Urothelium cell line (cell line): ENCODE data around the gene TOR4A.
"Not testable (repeated sequence)": the region's sequence is repeated elsewhere in the genome, so short reads cannot be mapped to it uniquely, and the experiment has no call there.

Source experiments
- DNase-seq: peaks from one replicate; pipeline ENCODE4 v3.0.0; 2011; ENCODE audit warnings: low spot score, mixed read lengths
- FAIRE-seq: peaks from 2 replicates; lab custom pipeline; 2011; peaks lifted over from hg19 to GRCh38; lab: Jason Lieb, UNC

TOR4A gene

DNA sequence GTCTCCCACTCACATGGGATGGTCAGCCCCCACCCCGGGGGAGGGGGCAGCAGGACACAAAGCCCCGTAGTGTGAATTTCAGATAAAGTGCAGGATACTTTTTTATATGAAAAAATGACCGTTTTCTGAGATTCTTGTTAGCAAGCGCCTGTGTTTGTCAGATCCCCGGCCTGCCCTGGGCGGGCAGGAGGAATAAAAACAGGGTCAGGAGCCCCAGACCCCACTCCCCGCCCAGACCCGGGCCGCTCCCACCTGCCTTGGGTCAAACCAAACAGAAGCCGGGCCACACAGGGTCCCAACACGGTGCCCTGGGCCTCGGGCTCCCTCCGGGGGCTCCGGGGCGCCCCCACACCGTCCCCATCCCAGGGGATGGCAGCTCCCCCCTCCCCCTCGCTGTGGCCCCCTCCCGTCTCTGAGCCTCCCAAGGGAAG, 38.1 kb downstream of the TOR4A start:
- DNase-seq (no peak), FAIRE-seq (no peak)

DNA sequence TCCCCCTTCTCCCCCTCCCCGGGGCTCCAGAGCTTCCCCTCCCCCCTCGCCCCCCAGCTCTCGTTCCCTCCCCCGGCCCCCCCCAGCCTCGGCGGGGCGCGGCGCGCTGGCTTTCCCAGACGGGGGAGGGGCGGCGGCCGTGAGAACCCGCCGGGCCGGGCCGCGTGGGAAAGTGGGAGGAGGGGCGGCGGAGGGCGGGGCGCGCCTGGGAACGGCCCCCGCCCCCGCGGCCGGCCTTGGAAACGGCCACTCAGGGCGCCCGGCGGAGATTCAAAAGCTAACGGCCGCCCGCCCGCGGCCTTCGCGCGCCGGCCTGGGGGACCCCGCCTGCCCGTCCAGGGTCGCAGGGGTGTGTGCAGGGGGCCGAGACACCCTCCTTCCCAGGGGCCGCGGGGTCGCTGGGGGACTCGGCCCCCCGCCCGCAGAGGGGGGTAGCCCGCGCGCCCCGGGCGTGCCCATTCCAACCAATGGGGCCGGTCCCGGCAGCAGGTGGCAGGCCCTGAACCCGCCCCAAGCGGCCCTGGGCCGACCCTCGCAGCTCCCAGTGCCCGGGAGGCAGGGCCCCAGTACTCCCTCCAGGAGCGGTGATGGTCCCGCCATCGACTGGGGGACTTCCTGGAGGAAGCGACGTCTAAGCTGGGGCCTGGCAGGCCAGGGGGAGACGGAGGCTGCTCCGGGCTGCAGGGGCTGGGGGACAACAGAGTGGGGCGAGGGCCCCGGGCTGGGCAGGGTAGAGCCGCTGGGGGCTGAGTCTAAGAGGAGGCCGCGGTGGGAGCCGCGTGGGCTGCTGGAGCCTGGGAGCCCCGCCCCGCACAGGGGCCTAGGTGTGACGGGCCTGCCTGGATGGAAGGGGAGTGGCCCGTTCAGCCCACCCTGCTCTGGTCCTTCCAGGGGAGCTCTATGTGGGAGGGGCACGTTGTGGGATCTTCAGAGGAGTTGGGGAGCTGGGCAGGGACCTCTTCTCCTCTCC, 38.8 kb downstream of the TOR4A start:
- FAIRE-seq = no peak

DNA sequence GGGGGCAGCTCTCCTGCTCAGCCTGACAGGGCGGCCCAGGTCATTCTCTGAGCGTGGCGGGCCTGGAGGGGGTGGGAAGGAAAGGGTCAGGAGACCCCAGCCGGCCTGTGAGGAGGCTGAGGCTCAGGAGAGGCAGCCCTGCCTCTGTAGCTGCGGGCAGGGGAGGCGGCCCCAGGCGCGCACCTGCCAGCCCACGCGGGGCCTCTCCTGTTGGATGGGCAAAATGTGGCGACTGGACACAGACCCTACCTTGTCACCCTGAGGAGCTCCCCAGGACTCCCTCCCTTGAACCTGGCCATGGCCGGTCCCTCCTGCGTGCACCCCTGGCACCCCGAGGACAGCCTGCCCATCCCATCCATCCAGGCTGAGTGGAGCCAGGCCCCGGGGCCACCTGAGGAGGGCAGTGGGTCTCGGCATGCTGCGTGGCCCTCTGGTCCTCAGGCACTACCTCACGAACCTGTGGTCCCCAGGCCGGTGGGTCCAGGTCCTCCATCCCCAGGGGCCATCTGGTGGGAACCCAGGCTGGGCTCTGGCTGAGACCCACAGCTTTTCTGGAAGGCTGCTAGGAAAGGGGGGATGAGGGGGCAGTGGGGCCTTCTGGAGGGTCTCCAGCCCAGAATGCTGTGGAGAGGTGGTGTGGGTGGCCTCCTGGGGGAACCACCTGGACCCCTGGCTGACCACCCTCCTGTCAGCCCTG, 39.6 kb downstream of the TOR4A start:
- no peak for FAIRE-seq
- no peak for DNase-seq

More for the DNA sequence above, 38.8 kb downstream of the TOR4A start:
- DNase-seq = no peak

DNA sequence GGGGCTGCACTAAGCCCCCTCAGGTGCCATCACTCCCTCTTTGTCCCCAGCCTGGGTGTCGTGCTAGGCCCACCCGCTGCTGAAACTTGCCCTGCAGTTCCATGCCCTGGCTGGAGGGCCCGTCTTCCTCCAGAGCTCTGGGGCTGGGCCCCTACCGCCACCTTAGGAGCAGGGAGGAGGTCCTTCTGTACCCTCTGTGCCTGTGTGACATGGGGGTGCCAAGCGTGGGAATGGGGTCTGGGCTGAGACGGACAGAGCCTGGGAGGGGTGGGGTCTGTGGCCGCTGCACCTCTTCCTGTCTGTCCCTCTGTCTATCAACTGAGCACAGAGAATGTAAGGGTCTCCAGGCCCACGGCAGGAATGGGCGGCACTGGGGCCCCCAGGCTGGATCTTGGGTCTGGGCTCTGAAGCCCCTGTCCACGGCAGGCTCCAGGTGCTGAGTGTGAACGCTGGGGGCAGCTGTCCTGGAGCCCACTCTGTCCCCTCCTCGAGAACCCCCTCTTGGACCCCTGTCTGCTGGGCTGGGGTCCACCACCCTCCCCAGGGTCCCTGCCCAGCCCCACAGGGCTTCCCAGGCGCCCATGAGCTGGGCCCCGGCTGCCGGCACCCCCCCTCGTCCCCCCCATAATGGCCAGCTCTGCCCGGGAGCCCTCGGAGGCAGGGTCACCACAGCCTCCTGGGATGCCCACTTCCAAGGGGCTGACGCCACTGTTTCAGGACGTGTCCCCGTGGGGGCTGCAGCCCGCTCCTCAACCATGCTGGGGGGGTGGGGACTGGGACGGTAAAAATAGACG, 40.4 kb downstream of the TOR4A start:
- FAIRE-seq (no peak), DNase-seq (no peak)

DNA sequence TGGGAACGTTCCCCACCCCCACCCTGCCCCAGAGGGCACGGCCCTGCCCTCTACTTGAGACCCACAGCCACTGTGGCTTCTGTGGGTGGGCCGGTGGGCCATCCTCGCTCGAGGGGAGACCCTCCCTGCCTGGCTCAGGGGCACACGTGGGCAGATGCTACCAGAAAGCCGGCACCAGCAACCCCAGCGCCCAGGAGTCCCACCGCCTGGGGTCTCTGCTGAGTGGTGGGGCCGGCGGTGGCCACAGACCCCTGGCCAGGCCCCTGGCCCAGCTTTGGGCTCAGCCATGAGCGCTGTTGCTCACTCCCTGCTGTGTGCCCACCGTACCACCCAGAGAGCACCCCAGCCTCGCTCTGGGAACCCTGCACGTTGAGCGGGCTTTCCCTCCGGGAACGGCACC, 41.1 kb downstream of the TOR4A start:
- FAIRE-seq = no peak

DNA sequence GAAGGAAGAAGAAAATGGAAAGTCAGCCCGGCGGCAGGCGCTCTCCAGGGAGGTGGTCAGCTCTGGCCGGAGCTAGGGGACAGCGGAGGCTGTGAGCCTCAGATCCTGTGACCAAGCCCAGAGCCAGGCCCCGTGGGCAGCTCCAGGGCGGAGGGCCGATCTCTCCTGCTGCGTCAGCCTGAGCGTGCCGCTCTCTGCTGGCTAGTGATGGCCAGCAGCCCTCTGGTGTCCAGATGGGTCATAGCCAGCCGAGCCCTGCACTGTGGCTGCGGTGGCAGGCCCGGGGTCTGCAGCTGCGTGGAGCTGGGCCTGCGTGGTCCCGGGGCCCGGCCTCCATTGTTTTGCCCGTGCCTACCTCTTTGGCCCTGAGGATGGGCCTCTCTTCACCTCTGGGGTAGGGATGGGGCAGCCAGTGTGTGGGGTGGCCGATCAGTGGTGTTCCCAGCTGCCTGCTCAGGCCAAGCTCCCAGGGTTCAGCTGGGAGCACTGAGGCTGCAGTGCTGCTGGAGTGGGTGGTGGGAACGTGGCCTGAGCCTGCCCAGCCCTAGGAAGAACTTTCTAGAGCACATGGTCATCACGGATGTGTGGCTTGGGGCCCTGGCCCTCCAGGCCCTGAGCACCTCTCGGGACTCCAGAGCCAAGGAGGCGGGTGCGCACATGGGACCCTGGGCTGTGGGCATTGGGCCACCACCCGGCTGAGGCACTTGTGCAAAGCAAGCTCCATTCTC, 41.6 kb downstream of the TOR4A start:
- DNase-seq (peak; percentile 2), FAIRE-seq (no peak)

More for the DNA sequence above, 41.1 kb downstream of the TOR4A start:
- DNase-seq = no peak

DNA sequence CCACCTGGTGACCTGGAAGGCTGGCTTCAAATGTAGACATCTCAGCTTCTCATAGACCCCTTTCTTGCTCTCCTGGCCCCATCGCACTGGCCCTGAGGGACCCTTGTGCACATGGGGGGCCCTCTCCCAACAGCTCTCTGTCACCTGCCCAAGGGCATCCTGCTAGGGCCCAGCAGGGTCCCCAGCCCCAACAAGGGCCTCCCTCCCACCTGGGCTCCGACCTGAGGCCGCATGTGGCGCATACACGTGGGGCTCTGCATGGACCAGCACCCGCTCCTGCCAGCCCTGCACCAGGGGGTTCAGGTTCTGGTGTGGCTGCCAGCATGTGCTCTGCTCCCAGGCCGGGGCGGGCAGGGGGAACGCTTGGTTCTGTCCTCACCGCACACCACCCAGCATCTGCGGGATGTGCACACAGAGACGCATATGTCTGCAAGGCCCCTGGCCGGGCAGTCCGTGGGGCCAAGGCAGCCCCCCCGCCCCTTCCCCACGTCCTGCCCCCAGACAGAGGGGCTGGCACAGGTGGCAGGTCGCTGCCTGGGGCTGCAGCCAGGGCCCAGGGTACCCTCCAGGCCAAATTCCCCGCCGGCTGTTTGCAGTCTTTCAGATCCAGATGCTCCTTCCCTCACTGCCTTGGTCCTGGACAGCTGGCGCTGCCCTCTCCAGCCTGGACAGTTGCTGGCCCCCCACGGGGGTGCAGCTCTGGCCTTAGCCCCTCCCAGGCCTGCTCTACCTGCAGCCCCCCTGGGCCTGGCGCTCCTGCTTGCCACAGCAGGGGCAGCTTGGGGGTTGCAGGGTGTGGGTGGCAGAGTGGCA, 42.4 kb downstream of the TOR4A start:
- no peak for FAIRE-seq
- peak; percentile 3 for DNase-seq

DNA sequence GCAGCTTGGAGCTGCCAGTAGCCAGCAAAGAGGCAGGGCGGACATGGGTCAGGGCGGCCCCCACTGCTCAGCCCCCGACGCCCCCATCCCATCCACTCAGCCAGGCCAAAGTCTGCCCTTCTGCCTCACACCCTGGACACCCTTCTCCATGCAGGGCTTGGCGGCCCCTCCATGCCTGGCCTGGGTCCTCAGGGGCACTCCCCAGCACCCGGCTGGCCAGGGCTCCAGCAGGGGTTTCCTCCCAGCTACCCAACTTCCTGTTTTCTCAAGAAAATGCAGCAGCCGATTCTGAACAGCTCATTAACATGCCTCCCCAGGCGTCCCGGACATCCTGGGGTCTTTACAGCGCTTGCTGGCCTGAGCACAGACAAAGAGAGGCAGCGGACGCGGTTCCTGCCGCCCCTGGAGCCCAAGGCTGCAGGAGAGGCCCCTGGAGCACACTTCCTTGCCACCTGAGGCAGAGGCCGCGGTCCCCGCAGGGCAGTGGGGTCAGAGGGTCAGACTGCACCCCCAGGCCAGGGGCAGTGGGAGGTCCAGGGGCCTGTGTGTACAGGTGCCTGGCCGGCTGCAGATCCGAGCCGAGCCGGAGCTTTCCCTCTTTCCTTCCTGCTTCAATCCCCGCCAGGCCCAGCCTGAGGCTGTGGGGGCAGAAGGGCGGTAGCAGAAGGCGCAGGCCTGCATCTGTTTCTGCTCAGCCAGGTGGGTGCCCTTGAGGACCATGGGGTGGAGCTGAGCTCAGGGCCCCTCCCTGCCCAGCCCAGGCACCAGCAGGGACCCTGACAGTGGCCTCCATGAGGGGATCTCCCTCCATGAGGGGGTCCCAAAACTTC, 43.2 kb downstream of the TOR4A start:
- DNase-seq (no peak), FAIRE-seq (no peak)

DNA sequence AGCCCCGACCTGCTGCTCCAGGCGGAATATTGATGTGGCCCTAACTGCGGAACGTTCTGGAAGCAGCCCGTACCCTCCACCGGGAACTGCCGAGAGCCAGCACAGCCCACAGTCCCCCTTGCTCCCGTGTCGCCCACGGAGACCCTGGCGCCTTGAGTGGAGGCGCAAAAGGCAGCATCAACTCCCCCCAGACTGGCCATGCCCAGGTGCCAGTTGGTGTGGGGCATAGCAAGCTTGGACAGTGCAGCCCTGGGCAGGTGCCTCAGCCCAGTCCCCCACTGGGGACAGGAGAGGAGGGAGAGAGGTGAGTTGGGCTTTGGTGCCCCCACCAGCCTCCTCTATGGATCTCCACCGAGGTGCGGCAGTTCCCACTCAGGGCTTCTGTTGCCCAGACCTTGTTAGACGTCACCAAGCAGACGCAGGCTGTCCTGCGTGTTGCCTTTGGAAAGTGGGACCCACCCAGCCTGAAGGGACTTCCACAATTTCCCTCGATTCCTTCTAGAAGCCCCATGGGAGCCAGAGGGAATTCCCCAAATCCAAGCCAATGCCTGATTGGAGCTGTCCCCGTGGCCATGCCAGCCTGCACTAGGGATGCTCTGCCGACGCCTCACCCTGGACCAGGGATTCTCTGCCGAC, 44.3 kb downstream of the TOR4A start:
- DNase-seq (no peak), FAIRE-seq (no peak)

DNA sequence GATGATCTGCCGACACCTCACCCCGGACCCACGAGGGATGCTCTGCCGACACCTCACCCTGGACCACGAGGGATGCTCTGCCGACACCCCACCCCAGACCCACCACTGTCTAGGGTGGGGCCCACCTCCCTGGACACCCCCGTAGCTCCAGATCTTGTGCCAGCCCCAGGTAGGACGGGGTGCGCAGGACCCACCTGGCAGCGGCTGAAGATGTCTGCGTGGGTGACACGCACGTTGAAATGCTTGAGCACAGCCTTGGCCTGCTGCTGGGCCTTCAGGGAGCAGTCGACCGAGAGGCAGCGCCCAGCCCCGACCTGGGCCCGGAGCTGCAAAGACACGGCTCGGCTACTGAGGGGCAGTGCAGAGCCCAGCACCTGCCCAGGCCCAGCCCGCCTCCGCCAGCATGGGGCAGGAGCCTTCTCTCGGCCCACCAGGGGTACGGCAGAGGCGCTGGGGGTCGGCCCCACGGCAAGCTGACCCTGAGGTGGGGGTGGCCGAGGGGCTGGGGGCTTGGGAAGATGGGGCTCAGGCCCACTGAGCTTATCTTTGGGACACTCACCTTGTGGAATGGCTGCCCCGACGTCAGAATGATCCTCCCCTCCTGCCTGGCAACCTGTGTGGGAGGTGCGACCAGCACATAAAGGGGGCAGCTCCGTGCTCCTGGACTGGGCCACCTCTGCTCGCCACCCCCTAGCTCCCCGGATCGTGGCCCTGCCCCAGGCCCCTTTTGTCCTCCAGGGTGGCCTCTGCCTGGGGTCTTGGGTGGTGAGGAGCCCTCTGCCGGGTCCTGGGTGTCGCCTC, 46.2 kb downstream of the TOR4A start:
- FAIRE-seq = no peak
- DNase-seq = no peak

DNA sequence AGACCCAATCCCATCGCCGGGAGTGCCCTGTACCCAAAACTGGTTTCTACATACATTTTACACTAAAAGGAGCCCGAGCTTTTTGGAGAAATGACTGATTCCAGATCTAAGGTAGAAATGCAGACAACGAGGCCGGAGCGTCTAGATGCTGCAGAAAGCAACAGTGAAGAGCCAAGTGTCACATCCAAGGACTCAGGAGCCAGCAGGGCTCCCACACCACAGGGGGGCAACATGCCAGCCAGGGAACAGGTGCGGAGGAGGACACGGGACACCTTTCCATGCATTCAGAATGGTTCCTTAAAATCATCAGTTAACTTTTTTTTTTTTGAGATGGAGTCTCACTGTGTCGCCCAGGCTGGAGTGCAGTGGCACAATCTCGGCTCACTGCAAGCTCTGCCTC, 47.6 kb downstream of the TOR4A start:
- DNase-seq = no peak
- FAIRE-seq = no peak

DNA sequence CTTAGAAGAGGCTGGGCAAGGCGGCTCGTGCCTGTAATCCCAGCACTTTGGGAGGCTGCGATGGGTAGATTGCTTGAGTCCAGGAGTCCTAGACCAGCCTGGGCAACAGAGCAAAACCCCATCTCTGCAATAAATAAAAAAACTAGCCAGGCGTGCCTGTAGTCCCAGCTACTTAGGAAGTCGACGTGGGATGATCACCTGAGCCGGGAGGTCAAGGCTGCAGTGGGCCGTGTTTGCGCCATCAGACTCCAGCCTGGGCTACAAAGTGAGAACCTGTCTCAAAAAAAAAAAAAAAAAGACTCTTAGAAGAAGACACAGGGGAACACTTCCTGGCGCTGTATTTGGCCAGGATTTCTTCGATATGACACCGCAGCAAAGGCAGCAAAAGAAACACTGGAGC, 48.3 kb downstream of the TOR4A start:
- DNase-seq (no peak), FAIRE-seq (no peak)

DNA sequence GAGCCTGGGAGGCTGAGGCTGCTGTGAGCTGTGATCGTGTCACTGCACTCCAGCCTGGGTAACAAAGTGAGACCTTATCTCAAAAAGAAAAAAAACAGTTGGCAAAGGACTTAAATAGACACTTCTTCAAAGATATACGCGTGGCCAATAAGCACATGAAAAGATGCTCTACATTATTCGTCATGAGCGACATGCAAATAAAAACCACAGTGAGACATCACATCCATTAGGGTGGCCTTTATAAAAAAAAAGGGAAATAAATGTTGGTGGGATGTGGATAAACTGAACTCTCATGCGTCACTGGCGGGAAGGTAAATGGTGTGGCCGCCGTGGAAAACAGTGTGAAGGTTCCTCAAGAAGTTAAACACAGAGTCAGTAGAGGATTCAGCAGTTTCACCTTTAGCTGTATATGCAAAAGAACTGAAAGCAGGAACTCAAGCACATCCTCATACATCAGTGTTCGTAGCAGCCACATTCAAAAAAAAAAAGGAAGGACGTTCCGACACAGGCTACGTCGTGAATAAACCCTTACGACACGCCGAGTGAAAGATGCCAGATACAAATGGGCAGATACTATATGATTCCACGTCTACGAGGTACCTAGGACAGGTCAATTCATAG, 49.0 kb downstream of the TOR4A start:
- FAIRE-seq (no peak), DNase-seq (no peak)

DNA sequence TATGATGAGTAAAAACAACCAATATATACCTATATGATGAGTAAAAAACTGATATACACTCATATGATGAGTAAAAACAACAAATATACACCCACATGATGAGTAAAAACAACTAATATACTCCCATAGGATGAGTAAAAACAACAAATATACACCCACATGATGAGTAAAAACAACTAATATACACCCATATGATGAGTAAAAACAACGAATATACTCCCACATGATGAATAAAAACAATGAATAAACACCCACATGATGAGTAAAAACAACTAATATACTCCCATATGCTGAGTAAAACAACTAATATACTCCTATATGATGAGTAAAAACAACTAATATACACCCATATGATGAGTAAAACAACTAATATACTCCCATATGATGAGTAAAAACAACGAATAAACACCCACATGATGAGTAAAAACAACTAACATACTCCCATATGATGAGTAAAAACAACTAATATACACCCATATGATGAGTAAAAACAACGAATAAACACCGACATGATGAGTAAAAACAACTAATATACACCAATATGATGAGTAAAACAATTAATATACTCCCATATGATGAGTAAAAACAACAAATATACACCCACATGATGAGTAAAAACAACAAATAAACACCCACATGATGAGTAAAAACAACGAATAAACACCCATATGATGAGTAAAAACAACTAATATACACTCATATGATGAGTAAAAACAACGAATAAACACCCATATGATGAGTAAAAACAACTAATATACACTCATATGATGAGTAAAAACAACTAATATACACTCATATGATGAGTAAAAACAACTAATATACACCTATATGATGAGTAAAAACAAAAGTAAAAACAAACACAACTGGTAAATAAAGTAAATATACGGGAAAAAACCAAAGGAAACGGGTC, 50.4 kb downstream of the TOR4A start:
- not testable (repeated sequence) for DNase-seq
- FAIRE-seq = peak; percentile 96

DNA sequence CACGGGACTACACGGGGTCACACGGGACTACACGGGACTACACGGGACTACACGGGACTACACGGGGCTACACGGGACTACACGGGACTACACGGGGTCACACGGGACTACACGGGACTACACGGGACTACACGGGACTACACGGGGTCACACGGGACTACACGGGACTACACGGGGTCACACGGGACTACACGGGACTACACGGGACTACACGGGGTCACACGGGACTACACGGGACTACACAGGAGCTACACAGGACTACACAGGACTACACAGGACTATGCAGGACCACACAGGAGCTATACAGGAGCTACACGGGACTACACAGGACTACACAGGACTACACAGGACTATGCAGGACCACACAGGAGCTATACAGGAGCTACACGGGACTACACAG, 52.1 kb downstream of the TOR4A start:
- FAIRE-seq, DNase-seq: not testable (repeated sequence)

DNA sequence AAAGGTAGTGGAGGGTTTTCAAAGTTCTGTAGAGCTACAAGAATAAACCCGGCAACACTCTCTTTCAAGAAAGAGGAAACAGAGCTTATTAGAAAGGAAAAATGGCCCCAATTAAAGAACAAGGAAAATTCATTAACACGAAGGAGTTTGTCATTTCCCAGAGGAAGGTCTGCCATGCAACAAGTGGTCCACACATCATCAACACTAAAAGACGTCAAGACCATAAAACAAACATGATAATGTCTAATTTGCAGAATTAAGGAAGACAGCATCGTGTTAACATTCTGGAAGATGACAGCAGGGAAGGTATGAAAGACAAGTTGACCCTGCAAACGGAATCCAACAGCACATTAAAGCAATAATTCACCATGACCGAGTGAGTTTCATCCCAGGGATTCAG, 53.2 kb downstream of the TOR4A start:
- DNase-seq = no peak
- no peak for FAIRE-seq
